ENCODE measurements around the gene ABHD17A.
A peak's percentile ranks its signal among the peaks of the same experiment; 100 is the strongest.

GRCh38 chr19:1860042-1860775, 25.1 kb downstream of the ABHD17A start:
- no peak for TF ChIP-seq RFX5 (IDR thresholded peaks at IDR 0.05; ENCODE audit: low read depth, low read length)
- no peak for TF ChIP-seq ZHX1 (conservative IDR thresholded peaks at IDR 0.05; ENCODE audit: low read length)
- TF ChIP-seq MAFF (IDR thresholded peaks at IDR 0.05; ENCODE audit: low read length): no peak
- TF ChIP-seq HNRNPLL (IDR thresholded peaks at IDR 0.05; ENCODE audit: low read depth, low read length, poor library complexity, severe bottlenecking): no peak
- no peak for TF ChIP-seq POLR2AphosphoS5 (IDR thresholded peaks at IDR 0.05; ENCODE audit: control insufficient read depth, insufficient read depth, low read depth, low read length)
- TF ChIP-seq CTCF (IDR thresholded peaks at IDR 0.05 in 2 of 3, conservative IDR thresholded peaks at IDR 0.05 in 1 of 3; ENCODE audit: insufficient read depth in 2 of 3, low read depth in 1 of 3, low read length in 3 of 3): 0 out of 6 replicates have a peak, but pooled peaks of 1 of the 3 experiments have one; percentile 10
- no peak for TF ChIP-seq FOXM1 (IDR thresholded peaks at IDR 0.05; ENCODE audit: low read depth)
- TF ChIP-seq FOXM1 (CRISPR knock-in tag; IDR thresholded peaks at IDR 0.05; ENCODE audit: low read depth): no peak
- TF ChIP-seq ZBTB33 (CRISPR knock-in tag; IDR thresholded peaks at IDR 0.05): no peak
- no peak for TF ChIP-seq CHD2 (IDR thresholded peaks at IDR 0.05; ENCODE audit: low read depth, low read length)
- no peak for TF ChIP-seq POLR2A (conservative IDR thresholded peaks at IDR 0.05)
- TF ChIP-seq TRIM24 (IDR thresholded peaks at IDR 0.05): no peak
- TF ChIP-seq EP300 (IDR thresholded peaks at IDR 0.05; ENCODE audit: low read length): no peak
- TF ChIP-seq SIN3B (IDR thresholded peaks at IDR 0.05; ENCODE audit: low read depth): no peak
- TF ChIP-seq CHCHD3 (CRISPR knock-in tag; IDR thresholded peaks at IDR 0.05): no peak

Measured in K562 (cell line).